GM12878 (cell line): ENCODE data around the gene MAML3. TPM values are rescaled to one million over a fixed set of nuclear protein-coding genes. Genes with fewer than 3 reads are reported as not detected.
A peak's percentile ranks its signal among the peaks of the same experiment; 100 is the strongest.

Experiments
- ATAC-seq: fragments of 200-7000 bp; cut with Tn5 transposase; 3 replicates; pipeline ENCODE4 v1.9.1; 2020; ENCODE audit warnings: mild to moderate bottlenecking, moderate library complexity
- BruUV-seq: library from RNA; stranded (reverse); fragments of 400-500 nt; replicated peaks from 2 replicates; lab custom pipeline; 2021; lab: Mats Ljungman, UMichigan
- CTCF ChIA-PET: fragments of 300-600 bp; sonication (Branson Sonifier 250); formaldehyde crosslinking; extraction: SDS; loops from one replicate; lab custom pipeline; 2021; ENCODE audit warnings: inconsistent platforms; lab: Yijun Ruan, JAX
- POLR2A ChIA-PET: fragments of 350-600 bp; formaldehyde crosslinking; extraction: SDS; loops from one replicate; lab custom pipeline; 2021; ENCODE audit warnings: inconsistent platforms; lab: Charles Lee
- RAD21 ChIA-PET: fragments of 300-600 bp; sonication (Branson Sonifier 250); formaldehyde crosslinking; loops from one replicate; lab custom pipeline; 2023; ENCODE audit warnings: antibody characterized with exemption; ENCODE audit not compliant: unreplicated experiment; lab: Charles Lee
- SMC1A ChIA-PET: fragments of 300-600 bp; sonication (Branson Sonifier 250); formaldehyde crosslinking; loops from one replicate; lab custom pipeline; 2023; ENCODE audit not compliant: unreplicated experiment, uncharacterized antibody; lab: Charles Lee
- DNase-seq: peaks from one replicate; pipeline ENCODE4 v3.0.0-alpha.2; 2011; ENCODE audit warnings: low read depth, low spot score
- FAIRE-seq: peaks from 3 replicates; lab custom pipeline; 2011; peaks lifted over from hg19 to GRCh38; lab: Jason Lieb, UNC
- H2AFZ ChIP-seq: 2 replicates; pipeline ENCODE4 v1.6.0; 2011; ENCODE audit warnings: low read depth, low read length, control low read depth; ENCODE audit not compliant: control insufficient read depth
- H3K27ac ChIP-seq: 2 replicates; pipeline ENCODE4 v1.5.1; 2011; ENCODE audit warnings: control low read depth; ENCODE audit not compliant: control insufficient read depth, insufficient read depth
- H3K27me3 ChIP-seq, 2 experiments: replicated peaks in 1 of 2; 2 replicates each; pipeline versions ENCODE4 v1.6.0 to v1.6.1; 2011; ENCODE audit warnings: low read length in 1 of 2; ENCODE audit not compliant: control insufficient read depth in 2 of 2, insufficient read depth in 2 of 2
- H3K36me3 ChIP-seq, 2 experiments: 2 replicates each; pipeline ENCODE4 v1.5.1; 2011; ENCODE audit warnings: low read length in 1 of 2; ENCODE audit not compliant: control insufficient read depth in 2 of 2, insufficient read depth in 2 of 2
- H3K4me1 ChIP-seq: 2 replicates; pipeline ENCODE4 v1.6.1; 2011; ENCODE audit warnings: mild to moderate bottlenecking, low read length, moderate library complexity, mixed read lengths; ENCODE audit not compliant: control insufficient read depth, insufficient read depth
- H3K4me2 ChIP-seq: 2 replicates; pipeline ENCODE4 v1.6.0; 2011; ENCODE audit warnings: control low read depth; ENCODE audit not compliant: control insufficient read depth, insufficient read depth
- H3K4me3 ChIP-seq: fragments of 200-600 bp; sonication (generic); 2 replicates; pipeline ENCODE4 v1.5.1; 2016
- H3K79me2 ChIP-seq: 2 replicates; pipeline ENCODE4 v1.6.0; 2011; ENCODE audit warnings: low read length; ENCODE audit not compliant: control insufficient read depth, insufficient read depth
- H3K9ac ChIP-seq: 2 replicates; pipeline ENCODE4 v1.8.0; 2011; ENCODE audit warnings: low read length, control low read depth, mixed read lengths; ENCODE audit not compliant: control insufficient read depth, insufficient read depth
- H3K9me3 ChIP-seq: replicated peaks from 3 replicates; pipeline ENCODE4 v1.5.1; 2011; ENCODE audit warnings: mild to moderate bottlenecking, low read length; ENCODE audit not compliant: control insufficient read depth, insufficient read depth
- H4K20me1 ChIP-seq: 2 replicates; pipeline ENCODE4 v1.6.0; 2011; ENCODE audit not compliant: control insufficient read depth, insufficient read depth
- NFYA ChIP-seq: IDR thresholded peaks from 2 replicates; pipeline ENCODE4 v1.6.1; 2011; ENCODE audit warnings: low read depth, mild to moderate bottlenecking, low read length, improper control_type of control experiment, borderline replicate concordance
- ZNF592 ChIP-seq: fragments of 450-650 bp; IDR thresholded peaks from 2 replicates; pipeline ENCODE4 v1.6.1; 2017; ENCODE audit warnings: mild to moderate bottlenecking, moderate library complexity
- WGBS: methylation state at CpG from one replicate; pipeline ENCODE4 v1.1.6; 2016; ENCODE audit warnings: low lambda C conversion rate; ENCODE audit not compliant: insufficient replicate concordance, insufficient coverage; ENCODE audit errors: missing lambda C conversion rate; 5-methylcytosine and 5-hydroxymethylcytosine counted together
- in situ Hi-C: fragments of 300-500 bp; cut with MboI; formaldehyde crosslinking; loops from 9 replicates; pipeline ENCODE4 v1.14.3; 2018; ENCODE audit warnings: mixed read lengths
- intact Hi-C: fragments of 100-400 bp; cut with micrococcal nuclease; formaldehyde crosslinking; loops from one replicate; pipeline ENCODE4 v1.14.2; 2022; ENCODE audit not compliant: unreplicated experiment
- polyA plus RNA-seq, 11 experiments: library from polyadenylated mRNA; depleted of rRNA in 4 of 11; unstranded in 6 of 11; stranded (reverse) in 5 of 11; fragments of >200 nt; fragmentation: Nextera tagmentation in 4 of 11; fragmentation: Illumina TruSeq in 1 of 11; extraction: Ambion mirVana in 4 of 11; extraction: Trizol in 1 of 11; gene quantifications; 1 replicate in 1 of 11; 2 replicates in 10 of 11; pipeline versions ENCODE4 v1.2.1 to v1.2.3, GENCODE V29; 2011 to 2016; ENCODE audit warnings: inconsistent platforms in 2 of 11, missing spikeins in 2 of 11, low read depth in 1 of 11
- total RNA-seq, 4 experiments: library from RNA; depleted of rRNA in 3 of 4; stranded (reverse); fragments of >200 nt in 3 of 4; fragmentation: Illumina TruSeq in 1 of 4; extraction: Trizol in 1 of 4; gene quantifications; 2 replicates each; pipeline versions ENCODE4 v1.2.1 to v1.2.3, GENCODE V29; 2013 to 2021

Gene MAML3
- total and polyA plus RNA-seq, 10 of the 15 experiments (the other 5 are each of a cell fraction or from before 2014, with no cell fraction given): under 0.01 to 0.53 (median 0.06) TPM; not detected in 2

- no peak overlapping the region for H3K9ac ChIP-seq
- H4K20me1 ChIP-seq: no peaks in the 10 kb centered on the region
- intact Hi-C loops (no loop called here), in situ Hi-C loops (no loop called here)
- WGBS: 0% methylated on average over 9 of the region's 50 CpGs
- ATAC-seq (peak; percentile 14), DNase-seq (no peak), FAIRE-seq (no peak)
- H3K36me3 ChIP-seq: no peaks in the 10 kb centered on the region
- peak overlapping the region; percentile 71; the same call in 1 of the 2 replicates for H3K4me2 ChIP-seq
- H2AFZ ChIP-seq: no peak overlapping the region
- RAD21 ChIA-PET: no interaction called here
- H3K9me3 ChIP-seq: no peaks in the 10 kb centered on the region
- CTCF ChIA-PET: no interaction called here
- H3K27ac ChIP-seq: no peak overlapping the region
- peaks cover 10 to 34% of the 10 kb centered on the region in 2 experiments for H3K27me3 ChIP-seq
- peaks cover 14% of the 10 kb centered on the region for H3K4me1 ChIP-seq
- no peak overlapping the region for H3K4me3 ChIP-seq
- no TSS peak for BruUV-seq
- SMC1A ChIA-PET: no interaction called here
- H3K79me2 ChIP-seq: no peaks in the 10 kb centered on the region
- TF ChIP-seq NFYA (no peak), ZNF592 (no peak)
- POLR2A ChIA-PET: no interaction called here
Observed at GRCh38 chr4:140152013-140152703, 1.8 kb downstream of the MAML3 start.
